GM19328 (cell line): ENCODE data around the gene CLEC16A.
A peak's percentile ranks its signal among the peaks of the same experiment; 100 is the strongest.

Experiments used
- ATAC-seq: cut with Tn5 transposase; IDR thresholded peaks from one replicate; pipeline ENCODE4 v1.9.1; 2021; ENCODE audit warnings: mild to moderate bottlenecking, moderate library complexity; ENCODE audit not compliant: unreplicated experiment

The CLEC16A gene

GRCh38 chr16:11075163-11075562 lies 130.8 kb downstream of the CLEC16A start:
- no peak for ATAC-seq

GRCh38 chr16:11076259-11077018 lies 132.1 kb downstream of the CLEC16A start:
- ATAC-seq, result peak; percentile 60

GRCh38 chr16:11078812-11079459 lies 134.6 kb downstream of the CLEC16A start:
- ATAC-seq, result no peak

GRCh38 chr16:11079652-11080187 lies 135.4 kb downstream of the CLEC16A start:
- ATAC-seq, result no peak

- ATAC-seq, result no peak
Measured at GRCh38 chr16:11080327-11080967, 136.1 kb downstream of the CLEC16A start.

GRCh38 chr16:11080999-11081630 lies 136.8 kb downstream of the CLEC16A start:
- no peak for ATAC-seq

- no peak for ATAC-seq
Measured at GRCh38 chr16:11082108-11082859, 137.9 kb downstream of the CLEC16A start.

GRCh38 chr16:11082860-11083388 lies 138.6 kb downstream of the CLEC16A start:
- no peak for ATAC-seq

- ATAC-seq, result no peak
Measured at GRCh38 chr16:11084484-11084875, 140.1 kb downstream of the CLEC16A start.

GRCh38 chr16:11084876-11085485 lies 140.6 kb downstream of the CLEC16A start:
- ATAC-seq, result no peak

- no peak for ATAC-seq
Measured at GRCh38 chr16:11085916-11086315, 141.6 kb downstream of the CLEC16A start.

GRCh38 chr16:11087691-11088073 lies 143.3 kb downstream of the CLEC16A start:
- ATAC-seq, result no peak

- ATAC-seq, result no peak
Measured at GRCh38 chr16:11088074-11088730, 143.8 kb downstream of the CLEC16A start.

- ATAC-seq, result no peak
Measured at GRCh38 chr16:11088831-11089230, 144.5 kb downstream of the CLEC16A start.

- ATAC-seq, result no peak
Measured at GRCh38 chr16:11089504-11090124, 145.2 kb downstream of the CLEC16A start.

GRCh38 chr16:11090232-11090631 lies 145.9 kb downstream of the CLEC16A start:
- ATAC-seq, result no peak

GRCh38 chr16:11091021-11091785 lies 146.8 kb downstream of the CLEC16A start:
- no peak for ATAC-seq
